Fibroblast of skin of scalp (primary cell): ENCODE results near the gene ZNF74.
A peak's percentile ranks its signal among the peaks of the same experiment; 100 is the strongest.
"Not testable (repeated sequence)": the region's sequence is repeated elsewhere in the genome, so short reads cannot be mapped to it uniquely, and the experiment has no call there.

Experiments used
- DNase-seq: peaks from one replicate; pipeline ENCODE4 v3.0.0-alpha.2; 2013

Gene ZNF74

GRCh38 chr22:20450551-20450906 lies 56.6 kb downstream of the ZNF74 start:
- no peak for DNase-seq

- not testable (repeated sequence) for DNase-seq
Observed at GRCh38 chr22:20451129-20451778, 57.3 kb downstream of the ZNF74 start.

- no peak for DNase-seq
Observed at GRCh38 chr22:20451920-20452319, 58.0 kb downstream of the ZNF74 start.

- no peak for DNase-seq
Observed at GRCh38 chr22:20453222-20453621, 59.3 kb downstream of the ZNF74 start.

DNA sequence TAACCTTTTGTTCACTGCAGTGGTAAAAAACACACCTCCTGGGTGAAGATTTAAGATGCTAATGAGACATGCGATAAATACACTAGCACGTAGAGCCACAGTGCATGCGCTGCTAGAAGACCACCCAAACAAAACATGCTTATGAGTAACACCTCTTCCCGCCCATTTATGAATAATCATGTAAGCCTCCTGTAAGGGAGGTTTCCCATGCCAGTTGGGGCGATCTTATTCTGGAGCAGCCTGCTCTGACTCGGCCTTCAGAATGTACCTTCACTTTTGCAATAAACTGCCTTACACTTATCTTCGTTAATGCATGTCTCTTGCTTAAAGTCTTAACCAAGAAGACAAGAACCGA lies 61.7 kb downstream of the ZNF74 start:
- DNase-seq, result no peak

GRCh38 chr22:20456064-20456721 lies 62.2 kb downstream of the ZNF74 start:
- peak; percentile 85 for DNase-seq

DNA sequence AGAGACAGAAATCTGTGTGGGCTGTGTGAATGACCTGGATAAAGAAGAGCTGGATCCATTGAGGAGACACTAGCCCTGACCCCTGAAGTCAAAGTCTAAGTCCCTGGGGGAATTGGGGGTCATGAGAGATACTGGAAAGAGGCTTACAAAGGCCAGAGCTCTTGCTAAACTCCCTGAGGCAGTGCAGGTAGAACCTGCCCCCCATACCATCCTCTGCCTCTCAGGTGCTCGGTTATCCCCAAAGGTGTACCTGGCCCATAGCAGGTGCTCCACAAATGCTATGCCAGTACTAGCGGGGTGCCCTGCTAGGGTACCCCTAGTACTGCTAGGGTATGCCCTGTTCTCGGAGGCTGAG lies 62.7 kb downstream of the ZNF74 start:
- DNase-seq, result no peak

- no peak for DNase-seq
Observed at GRCh38 chr22:20457506-20458240, 63.7 kb downstream of the ZNF74 start.
